ENCODE results near the gene FBXO31.

- no peak for TF ChIP-seq CTCF (IDR thresholded peaks at IDR 0.05)
- no peak for TF ChIP-seq POLR2A (IDR thresholded peaks at IDR 0.05)
Observed at GRCh38 chr16:87342978-87343752, 40.4 kb downstream of the FBXO31 start.
